ENCODE results near the gene SCIMP.

The SCIMP gene

GRCh38 chr17:5203908-5204294 is 30.8 kb downstream of the SCIMP start:
- H3K27me3 ChIP-seq (ENCODE audit: control insufficient read depth, insufficient read depth, low read length) = no peaks in the 10 kb centered on the region
- H3K9me3 ChIP-seq (ENCODE audit: control insufficient read depth, insufficient read depth, low read length) = no peaks in the 10 kb centered on the region
- no peak overlapping the region for H3K9ac ChIP-seq (ENCODE audit: low read depth, low read length)
- H3K4me1 ChIP-seq (ENCODE audit: control insufficient read depth, insufficient read depth, low read length) = no peaks in the 10 kb centered on the region
- no peaks in the 10 kb centered on the region for H3K36me3 ChIP-seq (ENCODE audit: control insufficient read depth, insufficient read depth, low read length)
- no peak overlapping the region for H3K4me3 ChIP-seq (ENCODE audit: low read depth, low read length)

- Histone ChIP-seq H3K27me3 (ENCODE audit: control insufficient read depth, insufficient read depth, low read length) (no peaks in the 10 kb centered on the region), H3K4me3 (ENCODE audit: low read depth, low read length) (no peak overlapping the region), H3K4me1 (ENCODE audit: control insufficient read depth, insufficient read depth, low read length) (no peaks in the 10 kb centered on the region), H3K36me3 (ENCODE audit: control insufficient read depth, insufficient read depth, low read length) (no peaks in the 10 kb centered on the region), H3K9ac (ENCODE audit: low read depth, low read length) (no peak overlapping the region), H3K9me3 (ENCODE audit: control insufficient read depth, insufficient read depth, low read length) (no peaks in the 10 kb centered on the region)
Measured at GRCh38 chr17:5203178-5203907, 31.3 kb downstream of the SCIMP start.

- H3K27me3 ChIP-seq (ENCODE audit: control insufficient read depth, insufficient read depth, low read length) = no peaks in the 10 kb centered on the region
- no peaks in the 10 kb centered on the region for H3K4me1 ChIP-seq (ENCODE audit: control insufficient read depth, insufficient read depth, low read length)
- no peak overlapping the region for H3K9ac ChIP-seq (ENCODE audit: low read depth, low read length)
- no peaks in the 10 kb centered on the region for H3K9me3 ChIP-seq (ENCODE audit: control insufficient read depth, insufficient read depth, low read length)
- no peak overlapping the region for H3K4me3 ChIP-seq (ENCODE audit: low read depth, low read length)
- H3K36me3 ChIP-seq (ENCODE audit: control insufficient read depth, insufficient read depth, low read length) = no peaks in the 10 kb centered on the region
Measured at GRCh38 chr17:5201011-5201410, 33.6 kb downstream of the SCIMP start.

- no peaks in the 10 kb centered on the region for H3K9me3 ChIP-seq (ENCODE audit: control insufficient read depth, insufficient read depth, low read length)
- H3K4me1 ChIP-seq (ENCODE audit: control insufficient read depth, insufficient read depth, low read length) = no peaks in the 10 kb centered on the region
- no peak overlapping the region for H3K4me3 ChIP-seq (ENCODE audit: low read depth, low read length)
- H3K36me3 ChIP-seq (ENCODE audit: control insufficient read depth, insufficient read depth, low read length) = no peaks in the 10 kb centered on the region
- no peaks in the 10 kb centered on the region for H3K27me3 ChIP-seq (ENCODE audit: control insufficient read depth, insufficient read depth, low read length)
- H3K9ac ChIP-seq (ENCODE audit: low read depth, low read length) = no peak overlapping the region
Measured at GRCh38 chr17:5200360-5200759, 34.3 kb downstream of the SCIMP start.

- Histone ChIP-seq H3K4me1 (ENCODE audit: control insufficient read depth, insufficient read depth, low read length) (no peaks in the 10 kb centered on the region), H3K9ac (ENCODE audit: low read depth, low read length) (no peak overlapping the region), H3K9me3 (ENCODE audit: control insufficient read depth, insufficient read depth, low read length) (no peaks in the 10 kb centered on the region), H3K4me3 (ENCODE audit: low read depth, low read length) (no peak overlapping the region), H3K27me3 (ENCODE audit: control insufficient read depth, insufficient read depth, low read length) (no peaks in the 10 kb centered on the region), H3K36me3 (ENCODE audit: control insufficient read depth, insufficient read depth, low read length) (no peaks in the 10 kb centered on the region)
Measured at GRCh38 chr17:5198472-5198871, 36.2 kb downstream of the SCIMP start.

GRCh38 chr17:5194346-5194745 is 40.3 kb downstream of the SCIMP start:
- Histone ChIP-seq H3K4me1 (ENCODE audit: control insufficient read depth, insufficient read depth, low read length) (peaks cover 6% of the 10 kb centered on the region), H3K9me3 (ENCODE audit: control insufficient read depth, insufficient read depth, low read length) (peaks cover 13% of the 10 kb centered on the region), H3K4me3 (ENCODE audit: low read depth, low read length) (no peak overlapping the region), H3K36me3 (ENCODE audit: control insufficient read depth, insufficient read depth, low read length) (peaks cover 7% of the 10 kb centered on the region), H3K27me3 (ENCODE audit: control insufficient read depth, insufficient read depth, low read length) (no peaks in the 10 kb centered on the region), H3K9ac (ENCODE audit: low read depth, low read length) (no peak overlapping the region)

- Histone ChIP-seq H3K27me3 (ENCODE audit: control insufficient read depth, insufficient read depth, low read length) (no peaks in the 10 kb centered on the region), H3K4me3 (ENCODE audit: low read depth, low read length) (peak within 1 kb of the TSS; percentile 77), H3K9ac (ENCODE audit: low read depth, low read length) (peak within 1 kb of the TSS; percentile 79), H3K4me1 (ENCODE audit: control insufficient read depth, insufficient read depth, low read length) (peaks cover 6% of the 10 kb centered on the region), H3K36me3 (ENCODE audit: control insufficient read depth, insufficient read depth, low read length) (peaks cover 9% of the 10 kb centered on the region), H3K9me3 (ENCODE audit: control insufficient read depth, insufficient read depth, low read length) (peaks cover 24% of the 10 kb centered on the region)
Measured at GRCh38 chr17:5191541-5192417, 42.9 kb downstream of the SCIMP start, which contains the start of gene ZNF594. TSS of gene ZNF594 (minus strand) at chr17:5191868. CDS start at chr17:5184256, 7,612 bp downstream.

GRCh38 chr17:5184288-5184687 is 50.4 kb downstream of the SCIMP start:
- H3K4me1 ChIP-seq (ENCODE audit: control insufficient read depth, insufficient read depth, low read length) = no peaks in the 10 kb centered on the region
- no peaks in the 10 kb centered on the region for H3K27me3 ChIP-seq (ENCODE audit: control insufficient read depth, insufficient read depth, low read length)
- no peak overlapping the region for H3K4me3 ChIP-seq (ENCODE audit: low read depth, low read length)
- H3K9me3 ChIP-seq (ENCODE audit: control insufficient read depth, insufficient read depth, low read length) = peaks cover 77% of the 10 kb centered on the region
- peaks cover 21% of the 10 kb centered on the region for H3K36me3 ChIP-seq (ENCODE audit: control insufficient read depth, insufficient read depth, low read length)
- H3K9ac ChIP-seq (ENCODE audit: low read depth, low read length) = no peak overlapping the region

GRCh38 chr17:5183410-5183793 is 51.3 kb downstream of the SCIMP start:
- Histone ChIP-seq H3K9me3 (ENCODE audit: control insufficient read depth, insufficient read depth, low read length) (peaks cover 75% of the 10 kb centered on the region), H3K4me3 (ENCODE audit: low read depth, low read length) (no peak overlapping the region), H3K36me3 (ENCODE audit: control insufficient read depth, insufficient read depth, low read length) (peaks cover 22% of the 10 kb centered on the region)

GRCh38 chr17:5182597-5183409 is 51.9 kb downstream of the SCIMP start:
- Histone ChIP-seq H3K4me3 (ENCODE audit: low read depth, low read length) (no peak overlapping the region), H3K4me1 (ENCODE audit: control insufficient read depth, insufficient read depth, low read length) (no peaks in the 10 kb centered on the region), H3K27me3 (ENCODE audit: control insufficient read depth, insufficient read depth, low read length) (no peaks in the 10 kb centered on the region), H3K9me3 (ENCODE audit: control insufficient read depth, insufficient read depth, low read length) (peaks cover 77% of the 10 kb centered on the region), H3K9ac (ENCODE audit: low read depth, low read length) (no peak overlapping the region), H3K36me3 (ENCODE audit: control insufficient read depth, insufficient read depth, low read length) (peaks cover 22% of the 10 kb centered on the region)

More at GRCh38 chr17:5183410-5183793, 51.3 kb downstream of the SCIMP start:
- Histone ChIP-seq H3K4me1 (ENCODE audit: control insufficient read depth, insufficient read depth, low read length) (no peaks in the 10 kb centered on the region), H3K9ac (ENCODE audit: low read depth, low read length) (no peak overlapping the region), H3K27me3 (ENCODE audit: control insufficient read depth, insufficient read depth, low read length) (no peaks in the 10 kb centered on the region)

GRCh38 chr17:5181509-5182305 is 53.0 kb downstream of the SCIMP start:
- Histone ChIP-seq H3K9ac (ENCODE audit: low read depth, low read length) (no peak overlapping the region), H3K36me3 (ENCODE audit: control insufficient read depth, insufficient read depth, low read length) (peaks cover 22% of the 10 kb centered on the region), H3K27me3 (ENCODE audit: control insufficient read depth, insufficient read depth, low read length) (no peaks in the 10 kb centered on the region), H3K4me3 (ENCODE audit: low read depth, low read length) (peak overlapping the region; percentile 4), H3K9me3 (ENCODE audit: control insufficient read depth, insufficient read depth, low read length) (peaks cover 67% of the 10 kb centered on the region), H3K4me1 (ENCODE audit: control insufficient read depth, insufficient read depth, low read length) (no peaks in the 10 kb centered on the region)
